HepG2 (cell line): ENCODE results near the gene ACER2. TPM values are rescaled to one million over a fixed set of nuclear protein-coding genes. Genes with fewer than 3 reads are reported as not detected.
A peak's percentile ranks its signal among the peaks of the same experiment; 100 is the strongest.

Experiments used
- E2F1 ChIP-seq: sonication (generic); formaldehyde crosslinking; IDR thresholded peaks from 2 replicates; pipeline ENCODE4 v1.5.0; 2020; ENCODE audit warnings: missing genetic modification reagents
- FOXJ3 ChIP-seq: sonication (generic); formaldehyde crosslinking; IDR thresholded peaks from 2 replicates; pipeline ENCODE4 v1.4.0; 2020; ENCODE audit warnings: missing genetic modification reagents, mild to moderate bottlenecking, borderline replicate concordance
- HCFC1 ChIP-seq: fragments of 150-350 bp; IDR thresholded peaks from 2 replicates; pipeline ENCODE4 v1.6.1; 2014; ENCODE audit warnings: low read depth, low read length
- HOXD1 ChIP-seq: sonication (generic); formaldehyde crosslinking; IDR thresholded peaks from 2 replicates; pipeline ENCODE4 v1.5.0; 2020; ENCODE audit warnings: missing genetic modification reagents
- KDM5B ChIP-seq: sonication (generic); formaldehyde crosslinking; IDR thresholded peaks from 2 replicates; pipeline ENCODE4 v1.4.0; 2020; ENCODE audit warnings: missing genetic modification reagents, mild to moderate bottlenecking, borderline replicate concordance
- KLF9 ChIP-seq: IDR thresholded peaks from 2 replicates; pipeline ENCODE4 v1.6.1; 2016; ENCODE audit warnings: low read depth
- NFE2 ChIP-seq: sonication (generic); formaldehyde crosslinking; IDR thresholded peaks from 2 replicates; pipeline ENCODE4 v1.4.0; 2020; ENCODE audit warnings: missing genetic modification reagents
- NR0B2 ChIP-seq: sonication (generic); formaldehyde crosslinking; IDR thresholded peaks from 2 replicates; pipeline ENCODE4 v1.4.0; 2020; ENCODE audit warnings: mild to moderate bottlenecking, missing genetic modification reagents
- PITX1 ChIP-seq: sonication (generic); formaldehyde crosslinking; IDR thresholded peaks from 2 replicates; pipeline ENCODE4 v1.5.1; 2020; ENCODE audit warnings: mild to moderate bottlenecking, missing genetic modification reagents
- TEAD3 ChIP-seq: optimal IDR thresholded peaks from 2 replicates; pipeline ENCODE3; 2016; ENCODE audit warnings: borderline replicate concordance
- YY1 ChIP-seq: IDR thresholded peaks from 2 replicates; pipeline ENCODE4 v1.6.1; 2011; ENCODE audit warnings: low read length, low read depth, moderate library complexity, mild to moderate bottlenecking; ENCODE audit not compliant: insufficient read depth, insufficient replicate concordance
- ZNF101 ChIP-seq: sonication (generic); formaldehyde crosslinking; IDR thresholded peaks from 2 replicates; pipeline ENCODE4 v1.4.0; 2020; ENCODE audit warnings: mild to moderate bottlenecking, low read depth, missing genetic modification reagents, borderline replicate concordance
- ZNF143 ChIP-seq: sonication (generic); formaldehyde crosslinking; IDR thresholded peaks from 2 replicates; pipeline ENCODE4 v1.4.0; 2020; ENCODE audit warnings: missing genetic modification reagents
- ZNF609 ChIP-seq: sonication (generic); formaldehyde crosslinking; IDR thresholded peaks from 2 replicates; pipeline ENCODE4 v1.4.0; 2020; ENCODE audit warnings: mild to moderate bottlenecking, missing genetic modification reagents, borderline replicate concordance
- ZNF619 ChIP-seq: sonication (generic); formaldehyde crosslinking; IDR thresholded peaks from 2 replicates; pipeline ENCODE4 v1.4.0; 2020; ENCODE audit warnings: mild to moderate bottlenecking, missing genetic modification reagents
- ZNF770 ChIP-seq: sonication (generic); formaldehyde crosslinking; IDR thresholded peaks from 2 replicates; pipeline ENCODE4 v1.5.0; 2020; ENCODE audit warnings: mild to moderate bottlenecking, missing genetic modification reagents
- ZNF780A ChIP-seq: sonication (generic); formaldehyde crosslinking; IDR thresholded peaks from 2 replicates; pipeline ENCODE4 v1.8.0; 2022; ENCODE audit warnings: mild to moderate bottlenecking, missing genetic modification reagents, moderate library complexity
- ZNF841 ChIP-seq: sonication (generic); formaldehyde crosslinking; IDR thresholded peaks from 2 replicates; pipeline ENCODE4 v1.8.1; 2023; ENCODE audit warnings: missing genetic modification reagents, borderline replicate concordance
- ZSCAN20 ChIP-seq: sonication (generic); formaldehyde crosslinking; IDR thresholded peaks from 2 replicates; pipeline ENCODE4 v1.4.0; 2020; ENCODE audit warnings: missing genetic modification reagents, mild to moderate bottlenecking, borderline replicate concordance
- polyA plus RNA-seq, 8 experiments: library from polyadenylated mRNA; depleted of rRNA in 3 of 8; stranded (reverse) in 7 of 8; unstranded in 1 of 8; fragments of >200 nt; fragmentation: Illumina TruSeq in 4 of 8; extraction: Trizol in 4 of 8; gene quantifications; 2 replicates each; pipeline versions ENCODE4 v1.2.1 to v1.2.3, GENCODE V29; 2011 to 2016; ENCODE audit warnings: low read depth in 4 of 8, missing spikeins in 1 of 8, mixed read lengths in 1 of 8; ENCODE audit not compliant: insufficient read depth in 1 of 8
- total RNA-seq, 5 experiments: library from RNA; depleted of rRNA; stranded (reverse); fragments of >200 nt; fragmentation: Illumina TruSeq; extraction: Trizol; gene quantifications; 2 replicates each; pipeline ENCODE4 v1.2.3, GENCODE V29; 2016; ENCODE audit warnings: low read depth in 1 of 5

The ACER2 gene
- total and polyA plus RNA-seq, 2 of the 13 experiments (the other 11 are each of a cell fraction or from before 2014, with no cell fraction given) = 1.9 to 3.4 TPM

GRCh38 chr9:19408693-19409400, at the start of gene ACER2 (continued):
- peak; percentile 78; the same call in 1 of the 2 replicates for TF ChIP-seq ZSCAN20
- no peak for TF ChIP-seq KLF9 (CRISPR knock-in tag)
- TF ChIP-seq YY1 = no peak
- 0 out of 2 replicates have a peak, but pooled peaks have one; percentile 19 for TF ChIP-seq HCFC1
- TF ChIP-seq FOXJ3 (CRISPR knock-in tag) = peak; percentile 54; the same call in 1 of the 2 replicates
- TF ChIP-seq TEAD3 = no peak
- no peak for TF ChIP-seq ZNF101 (CRISPR knock-in tag)
- peak; percentile 81; the same call in 1 of the 2 replicates for TF ChIP-seq KDM5B (CRISPR knock-in tag)
- TF ChIP-seq NFE2 (CRISPR knock-in tag) = no peak
- no peak for TF ChIP-seq PITX1 (CRISPR knock-in tag)
- TF ChIP-seq E2F1 = peak; percentile 61
- TF ChIP-seq NR0B2 (CRISPR knock-in tag) = no peak
- TF ChIP-seq ZNF609 = no peak
- TF ChIP-seq HOXD1 (CRISPR knock-in tag) = peak; percentile 81
- TF ChIP-seq ZNF780A (CRISPR knock-in tag) = no peak
- TF ChIP-seq ZNF619 (CRISPR knock-in tag) = peak; percentile 44; the same call in 1 of the 2 replicates
- peak; percentile 69; the same call in 1 of the 2 replicates for TF ChIP-seq ZNF770 (CRISPR knock-in tag)
- TF ChIP-seq ZNF841 (CRISPR knock-in tag) = no peak
- peak; percentile 46; the same call in 1 of the 2 replicates for TF ChIP-seq ZNF143 (CRISPR knock-in tag)
